Ishikawa (cell line): Measurements from ENCODE around the gene UBE2O.

Experiments used
- CEBPB ChIP-seq: IDR thresholded peaks from 2 replicates; pipeline ENCODE4 v1.6.1; 2012
- CREB1 ChIP-seq: IDR thresholded peaks from 2 replicates; pipeline ENCODE4 v1.6.1; 2012; ENCODE audit warnings: low read depth
- EGR1 ChIP-seq: IDR thresholded peaks from 2 replicates; pipeline ENCODE4 v1.6.1; 2012
- EP300 ChIP-seq: IDR thresholded peaks from 2 replicates; pipeline ENCODE4 v1.6.1; 2012; ENCODE audit warnings: borderline replicate concordance
- FOXM1 ChIP-seq: IDR thresholded peaks from 2 replicates; pipeline ENCODE4 v1.6.1; 2012; ENCODE audit warnings: low read depth, borderline replicate concordance
- MAX ChIP-seq: IDR thresholded peaks from 2 replicates; pipeline ENCODE4 v1.6.1; 2012
- NFIC ChIP-seq: IDR thresholded peaks from 2 replicates; pipeline ENCODE4 v1.6.1; 2012
- RAD21 ChIP-seq: IDR thresholded peaks from 2 replicates; pipeline ENCODE4 v1.6.1; 2012; ENCODE audit warnings: low read depth
- TAF1 ChIP-seq: IDR thresholded peaks from 2 replicates; pipeline ENCODE4 v1.6.1; 2012; ENCODE audit warnings: low read depth, mild to moderate bottlenecking
- TEAD4 ChIP-seq: IDR thresholded peaks from 2 replicates; pipeline ENCODE4 v1.6.1; 2012
- USF1 ChIP-seq: IDR thresholded peaks from 2 replicates; pipeline ENCODE4 v1.6.1; 2012
- YY1 ChIP-seq: IDR thresholded peaks from 2 replicates; pipeline ENCODE4 v1.6.1; 2012; ENCODE audit warnings: low read depth
- ZBTB7A ChIP-seq: IDR thresholded peaks from 2 replicates; pipeline ENCODE4 v1.6.1; 2012; ENCODE audit warnings: low read depth
- TF ChIP-seq, protein P1 (sequence below): IDR thresholded peaks from 2 replicates; pipeline ENCODE4 v1.6.1; 2012; ENCODE audit warnings: low read depth, mild to moderate bottlenecking

DNA sequence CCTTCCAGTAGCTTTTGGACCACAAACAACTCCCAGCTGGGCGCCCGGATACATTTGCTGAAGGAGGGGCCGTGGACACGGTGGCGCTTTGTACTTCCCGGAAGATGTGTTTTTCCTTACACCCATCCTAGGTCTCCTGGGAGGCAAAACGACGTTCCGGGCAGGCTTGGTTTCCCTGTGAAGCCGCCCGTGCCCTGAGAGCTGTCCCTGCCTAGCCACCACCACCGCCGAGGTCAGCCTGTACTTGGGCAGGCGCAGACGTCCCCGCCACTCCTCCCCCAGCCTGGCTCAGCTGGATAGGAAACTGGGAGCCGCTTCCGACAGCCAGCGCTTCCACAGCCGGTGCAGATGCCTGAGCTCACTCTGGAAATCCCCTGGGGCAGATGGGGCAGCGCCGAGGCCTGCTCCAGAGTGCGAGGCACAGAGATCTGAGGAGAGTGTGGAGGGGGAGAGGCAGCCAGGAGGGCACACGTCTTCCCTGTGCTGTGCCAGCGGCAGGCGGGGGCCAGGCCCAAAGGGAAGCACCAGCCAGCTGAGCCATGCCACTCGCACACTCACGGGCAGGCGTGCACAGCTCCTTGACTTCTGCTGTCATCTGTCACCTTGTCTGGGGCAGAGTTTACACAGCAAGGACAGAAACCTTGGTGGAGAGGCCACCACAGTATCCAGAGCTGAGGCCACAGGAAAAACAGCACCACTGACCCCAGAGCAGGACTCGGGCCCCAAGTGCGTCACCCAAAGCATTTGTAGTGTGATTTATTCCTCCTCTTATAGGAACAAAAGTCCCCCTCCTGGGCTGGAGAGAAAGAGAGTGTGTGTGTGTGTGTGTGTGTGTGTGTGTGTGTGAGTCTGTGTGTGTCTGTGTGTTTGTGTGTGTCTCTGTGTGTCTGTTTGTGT lies 45.3 kb upstream of the UBE2O start:
- TF ChIP-seq TAF1, result no peak
- TF ChIP-seq, protein P1, sequence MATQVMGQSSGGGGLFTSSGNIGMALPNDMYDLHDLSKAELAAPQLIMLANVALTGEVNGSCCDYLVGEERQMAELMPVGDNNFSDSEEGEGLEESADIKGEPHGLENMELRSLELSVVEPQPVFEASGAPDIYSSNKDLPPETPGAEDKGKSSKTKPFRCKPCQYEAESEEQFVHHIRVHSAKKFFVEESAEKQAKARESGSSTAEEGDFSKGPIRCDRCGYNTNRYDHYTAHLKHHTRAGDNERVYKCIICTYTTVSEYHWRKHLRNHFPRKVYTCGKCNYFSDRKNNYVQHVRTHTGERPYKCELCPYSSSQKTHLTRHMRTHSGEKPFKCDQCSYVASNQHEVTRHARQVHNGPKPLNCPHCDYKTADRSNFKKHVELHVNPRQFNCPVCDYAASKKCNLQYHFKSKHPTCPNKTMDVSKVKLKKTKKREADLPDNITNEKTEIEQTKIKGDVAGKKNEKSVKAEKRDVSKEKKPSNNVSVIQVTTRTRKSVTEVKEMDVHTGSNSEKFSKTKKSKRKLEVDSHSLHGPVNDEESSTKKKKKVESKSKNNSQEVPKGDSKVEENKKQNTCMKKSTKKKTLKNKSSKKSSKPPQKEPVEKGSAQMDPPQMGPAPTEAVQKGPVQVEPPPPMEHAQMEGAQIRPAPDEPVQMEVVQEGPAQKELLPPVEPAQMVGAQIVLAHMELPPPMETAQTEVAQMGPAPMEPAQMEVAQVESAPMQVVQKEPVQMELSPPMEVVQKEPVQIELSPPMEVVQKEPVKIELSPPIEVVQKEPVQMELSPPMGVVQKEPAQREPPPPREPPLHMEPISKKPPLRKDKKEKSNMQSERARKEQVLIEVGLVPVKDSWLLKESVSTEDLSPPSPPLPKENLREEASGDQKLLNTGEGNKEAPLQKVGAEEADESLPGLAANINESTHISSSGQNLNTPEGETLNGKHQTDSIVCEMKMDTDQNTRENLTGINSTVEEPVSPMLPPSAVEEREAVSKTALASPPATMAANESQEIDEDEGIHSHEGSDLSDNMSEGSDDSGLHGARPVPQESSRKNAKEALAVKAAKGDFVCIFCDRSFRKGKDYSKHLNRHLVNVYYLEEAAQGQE, result no peak
- TF ChIP-seq ZBTB7A, result no peak
- TF ChIP-seq NFIC, result no peak
- TF ChIP-seq CEBPB, result no peak
- TF ChIP-seq EP300, result no peak
- TF ChIP-seq USF1, result no peak
- TF ChIP-seq MAX, result no peak
- no peak for TF ChIP-seq RAD21
- no peak for TF ChIP-seq YY1
- no peak for TF ChIP-seq EGR1
- no peak for TF ChIP-seq CREB1
- TF ChIP-seq TEAD4, result no peak
- TF ChIP-seq FOXM1, result no peak
